Motor neuron (in vitro differentiated cells): Measurements from ENCODE around the gene DYNLRB1. TPM values are rescaled to one million over a fixed set of nuclear protein-coding genes. Genes with fewer than 3 reads are reported as not detected.

Experiments
- ATAC-seq, 8 experiments: fragments of 200-7000 bp; cut with Tn5 transposase; replicated peaks in 6 of 8; 2 replicates each; pipeline ENCODE4 v1.8.0; 2021; ENCODE audit warnings: mild to moderate bottlenecking in 8 of 8, moderate library complexity in 8 of 8
- H3K27ac ChIP-seq, 2 donors: fragments of 250-450 bp; sonication (Bioruptor Pico); 2 replicates each; pipeline ENCODE4 v1.9.0; 2021; ENCODE audit warnings: antibody characterized with exemption in 2 of 2, mild to moderate bottlenecking in 2 of 2, moderate library complexity in 1 of 2
- H3K4me1 ChIP-seq, 2 donors: fragments of 250-450 bp; sonication (Bioruptor Pico); replicated peaks in 1 of 2; 2 replicates each; pipeline ENCODE4 v1.6.1; 2021; ENCODE audit warnings: antibody characterized with exemption in 2 of 2, mild to moderate bottlenecking in 2 of 2, moderate library complexity in 1 of 2
- H3K4me3 ChIP-seq, 5 donors: fragments of 250-450 bp; sonication (Bioruptor Pico); 2 replicates each; pipeline ENCODE4 v1.9.0; 2021; ENCODE audit warnings: antibody characterized with exemption in 5 of 5, mild to moderate bottlenecking in 5 of 5, moderate library complexity in 4 of 5
- WGBS, 10 experiments: fragments of 450-650 bp; shearing (Covaris generic); methylation state at CpG; one replicate each; pipeline ENCODE4 v1.0.0; 2022; 5-methylcytosine and 5-hydroxymethylcytosine counted together
- in situ Hi-C, 9 experiments: fragments of 400-800 bp; cut with MboI; loops; one replicate each; pipeline ENCODE4 v1.15.0; 2021; ENCODE audit warnings: low sequenced_read_pairs in 9 of 9, low pct_unique_long_range_greater_than_20kb in 2 of 9; ENCODE audit not compliant: unreplicated experiment in 9 of 9
- total RNA-seq, 8 experiments: library from RNA; unstranded; fragments of 300-600 nt; gene quantifications; 2 replicates each; pipeline versions ENCODE4 v1.2.3 to v1.2.4, GENCODE V29; 2022

Gene DYNLRB1
- total RNA-seq, 8 experiments from 2014 or later = 118 to 317 (median 185) TPM

GRCh38 chr20:34540596-34541263 lies 24.5 kb downstream of the DYNLRB1 start:
- Histone ChIP-seq H3K4me1 (peaks cover 7% of the 10 kb centered on the region in 2 donors), H3K27ac (no peak overlapping the region), H3K4me3 (no peak overlapping the region)
- ATAC-seq = no peak
- WGBS, 10 experiments = 79 to 100% (median 97%) methylated on average over 1 to 7 of the region's 15 CpGs; no CpG with 5 or more reads in 1 of the 10 experiments
- in situ Hi-C loops = loop anchor here in 1 of 9 experiments (25.0 kb wide), 1 partner anchor 172 kb away; the partner anchor contains the start of gene TP53INP2

- in situ Hi-C loops = loop anchor here in 1 of 9 experiments (25.0 kb wide), 1 partner anchor 171 kb away; the partner anchor contains the start of gene TP53INP2
- Histone ChIP-seq H3K4me1 (peaks cover 7% of the 10 kb centered on the region in 2 donors), H3K27ac (no peak overlapping the region), H3K4me3 (no peak overlapping the region)
- WGBS, 10 experiments = 60 to 100% (median 92%) methylated on average over 1 to 10 of the region's 13 CpGs; no CpG with 5 or more reads in 2 of the 10 experiments
- no peak for ATAC-seq
Observed at GRCh38 chr20:34541264-34541901, 25.2 kb downstream of the DYNLRB1 start.

GRCh38 chr20:34541917-34542316 lies 25.7 kb downstream of the DYNLRB1 start:
- Histone ChIP-seq H3K4me3 (no peak overlapping the region), H3K27ac (no peak overlapping the region), H3K4me1 (peaks cover 7% of the 10 kb centered on the region in 2 donors)
- in situ Hi-C loops = loop anchor here in 1 of 9 experiments (25.0 kb wide), 1 partner anchor 170 kb away; the partner anchor contains the start of gene TP53INP2
- ATAC-seq = no peak
- 82 to 98% (median 89%) methylated on average over 2 to 12 of the region's 16 CpGs; no CpG with 5 or more reads in 1 of the 10 experiments for WGBS, 10 experiments

- in situ Hi-C loops = loop anchor here in 1 of 9 experiments (25.0 kb wide), 1 partner anchor 170 kb away; the partner anchor contains the start of gene TP53INP2
- WGBS, 10 experiments = 67 to 100% (median 100%) methylated on average over 1 to 6 of the region's 6 CpGs; no CpG with 5 or more reads in 1 of the 10 experiments
- Histone ChIP-seq H3K4me3 (no peak overlapping the region), H3K27ac (no peak overlapping the region), H3K4me1 (peaks cover 7% of the 10 kb centered on the region in 2 donors)
- ATAC-seq = no peak
Observed at GRCh38 chr20:34542439-34542838, 26.2 kb downstream of the DYNLRB1 start.

GRCh38 chr20:34543463-34544056 lies 27.3 kb downstream of the DYNLRB1 start:
- H3K4me1 ChIP-seq = peaks cover 7% of the 10 kb centered on the region in 2 donors
- H3K27ac ChIP-seq = no peak overlapping the region
- H3K4me3 ChIP-seq = no peak overlapping the region
- ATAC-seq = peak in 4 of 8 experiments; percentile 34 to 68 (median 55)
- 0 to 86% (median 51%) methylated on average over 1 to 8 of the region's 12 CpGs; no CpG with 5 or more reads in 2 of the 10 experiments for WGBS, 10 experiments
- in situ Hi-C loops = loop anchor here in 1 of 9 experiments (25.0 kb wide), 1 partner anchor 169 kb away; the partner anchor contains the start of gene TP53INP2

- Histone ChIP-seq H3K27ac (no peak overlapping the region), H3K4me3 (no peak overlapping the region), H3K4me1 (peaks cover 7% of the 10 kb centered on the region in 2 donors)
- peak in 3 of 8 experiments; percentile 36 to 53 (median 37) for ATAC-seq
- WGBS, 10 experiments = 17 to 100% (median 46%) methylated on average over 1 to 13 of the region's 19 CpGs; no CpG with 5 or more reads in 1 of the 10 experiments
- in situ Hi-C loops = loop anchor here in 1 of 9 experiments (25.0 kb wide), 1 partner anchor 168 kb away; the partner anchor contains the start of gene TP53INP2
Observed at GRCh38 chr20:34544109-34544796, 28.0 kb downstream of the DYNLRB1 start.

- H3K27ac ChIP-seq = no peak overlapping the region
- in situ Hi-C loops = loop anchor here in 1 of 9 experiments (25.0 kb wide), 1 partner anchor 166 kb away; the partner anchor contains the start of gene TP53INP2
- H3K4me3 ChIP-seq = no peak overlapping the region
- peak in 1 of 8 experiments; percentile 29 for ATAC-seq
- 0 to 100% (median 87%) methylated on average over 1 to 7 of the region's 11 CpGs; no CpG with 5 or more reads in 3 of the 10 experiments for whole genome bisulfite sequencing, 10 experiments
- H3K4me1 ChIP-seq = peaks cover 7 to 14% of the 10 kb centered on the region in 2 donors
Observed at GRCh38 chr20:34546751-34547181, 30.5 kb downstream of the DYNLRB1 start.

- peak in 2 of 8 experiments; percentile 28 to 40 for ATAC-seq
- Histone ChIP-seq H3K4me3 (no peak overlapping the region), H3K27ac (no peak overlapping the region), H3K4me1 (peaks cover 6 to 14% of the 10 kb centered on the region in 2 donors)
- WGBS, 10 experiments = 80 to 100% (median 90%) methylated on average over 1 to 10 of the region's 22 CpGs; no CpG with 5 or more reads in 3 of the 10 experiments
- in situ Hi-C loops = loop anchor here in 1 of 9 experiments (25.0 kb wide), 1 partner anchor 164 kb away; the partner anchor contains the start of gene TP53INP2
Observed at GRCh38 chr20:34547844-34548613, 31.8 kb downstream of the DYNLRB1 start.

GRCh38 chr20:34549291-34549928 lies 33.2 kb downstream of the DYNLRB1 start:
- ATAC-seq = peak; percentile 37 to 88 (median 77)

GRCh38 chr20:34549929-34550305 lies 33.7 kb downstream of the DYNLRB1 start:
- Histone ChIP-seq H3K4me1 (peaks cover 0 to 7% of the 10 kb centered on the region in 2 donors), H3K4me3 (no peak overlapping the region), H3K27ac (no peak overlapping the region)
- ATAC-seq = peak in 5 of 8 experiments; percentile 7 to 35 (median 23)
- in situ Hi-C loops = loop anchor here in 1 of 9 experiments (25.0 kb wide), 1 partner anchor 162 kb away; the partner anchor contains the start of gene TP53INP2
- WGBS, 10 experiments = 88 to 96% (median 94%) methylated on average over 3 to 4 of the region's 13 CpGs; no CpG with 5 or more reads in 7 of the 10 experiments

More at GRCh38 chr20:34549291-34549928, 33.2 kb downstream of the DYNLRB1 start:
- in situ Hi-C loops = loop anchor here in 1 of 9 experiments (25.0 kb wide), 1 partner anchor 163 kb away; the partner anchor contains the start of gene TP53INP2
- no peak overlapping the region for H3K4me3 ChIP-seq
- 53 to 90% (median 70%) methylated on average over 1 to 11 of the region's 20 CpGs; no CpG with 5 or more reads in 1 of the 10 experiments for WGBS, 10 experiments
- no peak overlapping the region for H3K27ac ChIP-seq
- H3K4me1 ChIP-seq = peaks cover 0 to 7% of the 10 kb centered on the region in 2 donors

- WGBS, 10 experiments = 20 to 100% (median 96%) methylated on average over 1 to 5 of the region's 6 CpGs; no CpG with 5 or more reads in 5 of the 10 experiments
- Histone ChIP-seq H3K4me1 (peaks cover 3 to 7% of the 10 kb centered on the region in 2 donors), H3K4me3 (no peak overlapping the region), H3K27ac (no peak overlapping the region)
- in situ Hi-C loops = no loop called here
- no peak for ATAC-seq
Observed at GRCh38 chr20:34552569-34552968, 36.3 kb downstream of the DYNLRB1 start.
